Caco-2 (cell line): Measurements from ENCODE around the gene PLCB2. TPM values are rescaled to one million over a fixed set of nuclear protein-coding genes. Genes with fewer than 3 reads are reported as not detected.

Source experiments
- BruUV-seq: library from RNA; stranded (reverse); fragments of 400-500 nt; replicated peaks from 2 replicates; lab custom pipeline; 2021; lab: Mats Ljungman, UMichigan
- CTCF ChIA-PET: fragments of 300-600 bp; sonication (Branson Sonifier 250); formaldehyde crosslinking; loops from one replicate; lab custom pipeline; 2022; ENCODE audit warnings: antibody characterized with exemption; lab: Charles Lee
- POLR2A ChIA-PET: fragments of 300-600 bp; sonication (Branson Sonifier 250); formaldehyde crosslinking; loops from one replicate; lab custom pipeline; 2022; ENCODE audit warnings: antibody characterized with exemption; lab: Charles Lee
- DNase-seq, 2 experiments: peaks; one replicate each; pipeline versions ENCODE4 v3.0.0 to v3.0.0-alpha.2; 2020 to 2022
- H3K27me3 ChIP-seq: replicated peaks from 2 replicates; pipeline ENCODE4 v1.6.0; 2011; ENCODE audit warnings: low read length; ENCODE audit not compliant: control insufficient read depth, insufficient read depth
- H3K36me3 ChIP-seq: 2 replicates; pipeline ENCODE4 v1.5.1; 2011; ENCODE audit warnings: low read length; ENCODE audit not compliant: control insufficient read depth, insufficient read depth
- H3K4me1 ChIP-seq: fragments of 250-450 bp; sonication (Bioruptor Pico); 2 replicates; pipeline ENCODE4 v1.5.1; 2020; ENCODE audit warnings: mild to moderate bottlenecking
- H3K4me3 ChIP-seq: 2 replicates; pipeline ENCODE4 v1.5.1; 2011; ENCODE audit warnings: low read depth, mild to moderate bottlenecking, control low read depth, low read length
- H3K9me3 ChIP-seq: fragments of 250-450 bp; sonication (Bioruptor Pico); 2 replicates; pipeline ENCODE4 v1.5.1; 2020; ENCODE audit warnings: mild to moderate bottlenecking, moderate library complexity
- H3K27ac Mint-ChIP-seq: one replicate; pipeline ENCODE4 v1.8.0; 2022; ENCODE audit warnings: mixed read lengths; ENCODE audit not compliant: unreplicated experiment
- H3K27me3 Mint-ChIP-seq: one replicate; pipeline ENCODE4 v1.8.0; 2022; ENCODE audit warnings: mixed read lengths; ENCODE audit not compliant: insufficient read depth, unreplicated experiment
- H3K36me3 Mint-ChIP-seq: one replicate; pipeline ENCODE4 v1.8.0; 2022; ENCODE audit warnings: mild to moderate bottlenecking, mixed read lengths; ENCODE audit not compliant: insufficient read depth, unreplicated experiment
- H3K4me1 Mint-ChIP-seq: one replicate; pipeline ENCODE4 v1.8.0; 2022; ENCODE audit warnings: low read depth, mixed read lengths; ENCODE audit not compliant: unreplicated experiment
- H3K4me3 Mint-ChIP-seq: one replicate; pipeline ENCODE4 v1.8.0; 2022; ENCODE audit warnings: mild to moderate bottlenecking, moderate library complexity, mixed read lengths; ENCODE audit not compliant: unreplicated experiment
- H3K9me3 Mint-ChIP-seq: one replicate; pipeline ENCODE4 v1.8.0; 2022; ENCODE audit warnings: mixed read lengths; ENCODE audit not compliant: unreplicated experiment
- intact Hi-C: fragments of 100-400 bp; cut with micrococcal nuclease; formaldehyde crosslinking; loops from one replicate; pipeline ENCODE4 v1.10.0; 2022; ENCODE audit not compliant: unreplicated experiment
- total RNA-seq: library from RNA; stranded (reverse); gene quantifications from 2 replicates; pipeline ENCODE4 v1.2.3, GENCODE V29; 2022
- TF ChIP-seq, protein P1 (sequence below), 2 experiments: fragments of 200-600 bp in 1 of 2; IDR thresholded peaks; 1 replicate in 1 of 2; 2 replicates in 1 of 2; pipeline versions ENCODE4 v1.5.1 to v1.8.0; 2011 to 2022; ENCODE audit warnings: antibody characterized with exemption in 1 of 2, control low read depth in 1 of 2, inconsistent platforms in 1 of 2, low read depth in 1 of 2, low read length in 1 of 2, mild to moderate bottlenecking in 1 of 2, moderate library complexity in 1 of 2; ENCODE audit not compliant: insufficient read depth in 1 of 2, severe bottlenecking in 1 of 2, unreplicated experiment in 1 of 2

The PLCB2 gene
- total RNA-seq, 1 experiment from 2014 or later = 4.7 TPM

DNA sequence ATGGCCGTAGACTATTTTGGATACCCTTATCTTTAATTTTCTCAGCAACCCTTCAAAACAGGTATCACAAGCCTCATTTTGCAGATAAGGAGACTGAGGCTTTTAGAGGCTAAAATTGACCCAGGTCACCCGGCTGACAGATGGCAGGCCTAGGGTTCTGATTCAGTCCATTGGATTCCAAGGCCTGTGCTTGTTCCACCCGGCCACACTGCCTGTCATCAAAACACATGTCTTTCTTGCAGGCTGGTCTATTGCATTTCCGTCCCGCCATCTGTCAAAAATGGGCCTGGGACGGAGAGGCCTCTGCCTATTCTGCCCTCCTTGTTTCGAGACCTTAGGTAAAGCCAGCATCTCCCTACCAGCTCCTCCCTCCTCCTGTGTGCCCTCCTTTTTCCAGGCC lies 23.9 kb upstream of the PLCB2 start:
- POLR2A ChIA-PET = no interaction called here
- H3K36me3 Mint-ChIP-seq = peaks cover 3% of the 10 kb centered on the region

DNA sequence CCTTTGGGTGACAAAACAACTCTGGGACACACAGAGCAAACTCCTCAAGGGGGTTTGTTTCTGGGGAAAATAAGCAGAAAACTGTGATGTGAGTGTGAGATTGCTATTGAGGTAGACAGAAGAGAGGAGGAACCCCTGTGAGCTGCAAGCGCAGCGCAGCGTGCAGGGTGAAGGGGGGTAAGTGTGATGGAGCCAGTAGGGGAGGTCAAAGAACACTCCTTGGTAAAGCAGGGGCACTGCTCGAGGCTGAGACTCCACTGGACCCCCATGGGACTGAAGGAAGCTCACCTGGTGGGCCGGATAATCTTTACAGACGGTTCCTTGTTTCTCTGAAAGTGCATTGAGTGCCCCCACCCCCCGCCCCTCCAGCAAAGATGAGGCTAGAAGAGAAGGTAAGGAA lies 23.3 kb upstream of the PLCB2 start:
- Mint-ChIP-seq H3K9me3 (no peaks in the 10 kb centered on the region), H3K27ac (no peak overlapping the region), H3K4me3 (no peak overlapping the region), H3K27me3 (no peaks in the 10 kb centered on the region), H3K4me1 (peaks cover 24% of the 10 kb centered on the region), H3K36me3 (peaks cover 6% of the 10 kb centered on the region)
- no TSS peak for BruUV-seq
- Histone ChIP-seq H3K9me3 (no peaks in the 10 kb centered on the region), H3K36me3 (peaks cover 1% of the 10 kb centered on the region; the same call in 1 of the 2 replicates), H3K4me3 (no peak overlapping the region), H3K27me3 (no peaks in the 10 kb centered on the region), H3K4me1 (peaks cover 26% of the 10 kb centered on the region)
- TF ChIP-seq, protein P1, sequence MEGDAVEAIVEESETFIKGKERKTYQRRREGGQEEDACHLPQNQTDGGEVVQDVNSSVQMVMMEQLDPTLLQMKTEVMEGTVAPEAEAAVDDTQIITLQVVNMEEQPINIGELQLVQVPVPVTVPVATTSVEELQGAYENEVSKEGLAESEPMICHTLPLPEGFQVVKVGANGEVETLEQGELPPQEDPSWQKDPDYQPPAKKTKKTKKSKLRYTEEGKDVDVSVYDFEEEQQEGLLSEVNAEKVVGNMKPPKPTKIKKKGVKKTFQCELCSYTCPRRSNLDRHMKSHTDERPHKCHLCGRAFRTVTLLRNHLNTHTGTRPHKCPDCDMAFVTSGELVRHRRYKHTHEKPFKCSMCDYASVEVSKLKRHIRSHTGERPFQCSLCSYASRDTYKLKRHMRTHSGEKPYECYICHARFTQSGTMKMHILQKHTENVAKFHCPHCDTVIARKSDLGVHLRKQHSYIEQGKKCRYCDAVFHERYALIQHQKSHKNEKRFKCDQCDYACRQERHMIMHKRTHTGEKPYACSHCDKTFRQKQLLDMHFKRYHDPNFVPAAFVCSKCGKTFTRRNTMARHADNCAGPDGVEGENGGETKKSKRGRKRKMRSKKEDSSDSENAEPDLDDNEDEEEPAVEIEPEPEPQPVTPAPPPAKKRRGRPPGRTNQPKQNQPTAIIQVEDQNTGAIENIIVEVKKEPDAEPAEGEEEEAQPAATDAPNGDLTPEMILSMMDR (IDR thresholded peaks at IDR 0.05; ENCODE audit: insufficient read depth in 1 of 2, low read depth in 1 of 2, low read length in 1 of 2, severe bottlenecking in 1 of 2, unreplicated experiment in 1 of 2) = no peak
- ChIA-PET POLR2A (no interaction called here), CTCF (no interaction called here)
- DNase-seq = no peak
- intact Hi-C loops = no loop called here

More for the DNA sequence above, 23.9 kb upstream of the PLCB2 start:
- no peak for DNase-seq
- intact Hi-C loops = no loop called here
- H3K4me3 Mint-ChIP-seq = no peak overlapping the region
- no peak overlapping the region for H3K27ac Mint-ChIP-seq
- no peaks in the 10 kb centered on the region for H3K9me3 Mint-ChIP-seq
- peaks cover 27% of the 10 kb centered on the region for H3K4me1 ChIP-seq
- H3K9me3 ChIP-seq = no peaks in the 10 kb centered on the region
- no peaks in the 10 kb centered on the region for H3K27me3 ChIP-seq
- no peaks in the 10 kb centered on the region for H3K27me3 Mint-ChIP-seq
- H3K4me3 ChIP-seq = no peak overlapping the region
- TF ChIP-seq, protein P1 (IDR thresholded peaks at IDR 0.05; ENCODE audit: insufficient read depth in 1 of 2, low read depth in 1 of 2, low read length in 1 of 2, severe bottlenecking in 1 of 2, unreplicated experiment in 1 of 2) = no peak
- BruUV-seq = no TSS peak
- CTCF ChIA-PET = interaction anchor here (1.3 kb wide), 1 partner anchor 52 kb away, joined by 3 read pairs; no protein-coding TSS in a partner anchor
- peaks cover 1% of the 10 kb centered on the region; the same call in 1 of the 2 replicates for H3K36me3 ChIP-seq
- peaks cover 24% of the 10 kb centered on the region for H3K4me1 Mint-ChIP-seq

DNA sequence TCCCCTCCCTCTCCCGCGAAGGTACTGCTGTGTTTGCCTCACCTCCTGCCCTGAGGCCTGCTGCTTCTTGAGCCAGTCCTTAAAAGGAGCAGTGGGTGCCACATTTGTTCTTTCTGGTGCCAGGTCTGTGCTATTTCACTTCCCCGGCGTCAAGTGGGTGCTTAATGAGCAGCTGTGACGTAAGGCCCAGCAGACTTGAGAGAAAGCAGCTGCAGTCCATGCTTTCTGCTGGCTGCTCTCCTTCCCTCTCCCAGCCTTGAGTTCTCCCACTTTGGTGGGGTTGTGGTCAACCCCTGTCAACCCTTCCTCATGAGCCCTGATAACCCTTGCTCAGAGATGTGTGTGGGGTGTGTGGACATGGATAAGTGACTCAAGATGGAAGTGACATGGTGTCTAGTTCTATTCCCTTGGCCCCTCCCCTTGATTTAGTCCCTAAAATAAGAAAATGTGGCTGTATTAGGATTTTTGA lies 22.7 kb upstream of the PLCB2 start:
- Mint-ChIP-seq H3K4me1 (peaks cover 23% of the 10 kb centered on the region), H3K27ac (no peak overlapping the region), H3K9me3 (no peaks in the 10 kb centered on the region), H3K27me3 (no peaks in the 10 kb centered on the region), H3K36me3 (peaks cover 6% of the 10 kb centered on the region), H3K4me3 (no peak overlapping the region)
- TF ChIP-seq, protein P1 (IDR thresholded peaks at IDR 0.05; ENCODE audit: insufficient read depth in 1 of 2, low read depth in 1 of 2, low read length in 1 of 2, severe bottlenecking in 1 of 2, unreplicated experiment in 1 of 2) = no peak
- Histone ChIP-seq H3K4me1 (peaks cover 20% of the 10 kb centered on the region), H3K36me3 (peaks cover 1% of the 10 kb centered on the region; the same call in 1 of the 2 replicates), H3K9me3 (no peaks in the 10 kb centered on the region), H3K27me3 (no peaks in the 10 kb centered on the region), H3K4me3 (no peak overlapping the region)
- DNase-seq = no peak
- intact Hi-C loops = no loop called here
- ChIA-PET CTCF (no interaction called here), POLR2A (no interaction called here)
- no TSS peak for BruUV-seq
